ENCODE measurements around the gene TRPM8. TPM values are rescaled to one million over a fixed set of nuclear protein-coding genes. Genes with fewer than 3 reads are reported as not detected.

TRPM8 gene
- total RNA-seq, 1 donor from 2014 or later: not detected

DNA sequence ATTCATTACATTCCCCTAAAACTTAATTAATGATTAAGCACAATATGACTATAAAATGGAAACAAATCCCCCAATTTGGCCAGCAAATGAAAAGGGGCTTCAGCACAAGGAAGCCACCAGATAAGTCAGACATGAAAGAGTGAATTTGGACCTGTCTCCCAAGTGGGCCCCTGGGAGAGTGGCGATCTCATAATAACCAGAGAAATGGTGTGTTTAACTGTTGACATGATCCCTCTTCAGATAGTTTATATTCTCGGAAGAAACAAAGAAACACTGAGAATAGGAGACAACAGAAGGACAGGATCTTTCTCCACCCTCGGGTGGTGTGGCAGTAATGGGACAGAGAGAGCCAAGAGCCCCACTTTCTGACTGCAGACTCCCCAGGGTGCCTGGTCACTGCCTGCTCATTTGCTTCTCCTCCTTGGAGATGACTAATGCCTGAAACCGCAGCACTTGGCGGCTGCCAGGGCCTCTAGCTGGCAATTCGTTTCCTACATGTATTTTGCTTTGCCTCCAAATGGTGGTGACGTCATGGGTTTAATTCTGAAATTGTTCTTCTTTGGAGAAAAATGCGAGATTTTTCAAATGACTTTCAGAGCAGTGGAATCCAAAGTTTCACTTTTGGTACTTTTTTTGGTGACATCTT lies 86.9 kb downstream of the TRPM8 start:
- peak; percentile 67 for ATAC-seq

- no peak for ATAC-seq
Measured at GRCh38 chr2:234005126-234005525, 88.0 kb downstream of the TRPM8 start.

DNA sequence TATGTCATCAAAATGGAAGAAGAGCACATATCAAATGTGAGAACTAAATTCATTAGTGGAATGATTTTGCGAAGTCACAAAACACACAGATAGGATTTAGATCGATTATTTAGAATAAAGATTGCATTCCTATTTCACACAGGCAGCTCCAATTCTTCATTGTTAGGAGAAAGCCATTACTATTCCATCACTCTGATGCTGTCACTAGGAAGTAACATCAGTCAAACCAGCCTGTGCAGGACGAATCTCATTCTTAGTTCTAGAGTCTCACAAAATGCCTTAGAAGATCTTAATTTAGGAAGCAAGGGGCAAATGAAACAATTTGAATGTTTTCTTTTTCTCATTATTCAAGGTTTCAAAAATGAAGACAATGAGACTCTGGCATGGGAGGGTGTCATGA lies 89.3 kb downstream of the TRPM8 start:
- ATAC-seq: no peak

- ATAC-seq: no peak
Measured at GRCh38 chr2:234014427-234014826, 97.3 kb downstream of the TRPM8 start.

- no peak for ATAC-seq
Measured at GRCh38 chr2:234015861-234016260, 98.7 kb downstream of the TRPM8 start.

- no peak for ATAC-seq
Measured at GRCh38 chr2:234019896-234020295, 102.7 kb downstream of the TRPM8 start.

- ATAC-seq: no peak
Measured at GRCh38 chr2:234020332-234020731, 103.2 kb downstream of the TRPM8 start.

- no peak for ATAC-seq
Measured at GRCh38 chr2:234022424-234022823, 105.3 kb downstream of the TRPM8 start.

GRCh38 chr2:234024304-234024703 lies 107.1 kb downstream of the TRPM8 start:
- ATAC-seq: no peak

DNA sequence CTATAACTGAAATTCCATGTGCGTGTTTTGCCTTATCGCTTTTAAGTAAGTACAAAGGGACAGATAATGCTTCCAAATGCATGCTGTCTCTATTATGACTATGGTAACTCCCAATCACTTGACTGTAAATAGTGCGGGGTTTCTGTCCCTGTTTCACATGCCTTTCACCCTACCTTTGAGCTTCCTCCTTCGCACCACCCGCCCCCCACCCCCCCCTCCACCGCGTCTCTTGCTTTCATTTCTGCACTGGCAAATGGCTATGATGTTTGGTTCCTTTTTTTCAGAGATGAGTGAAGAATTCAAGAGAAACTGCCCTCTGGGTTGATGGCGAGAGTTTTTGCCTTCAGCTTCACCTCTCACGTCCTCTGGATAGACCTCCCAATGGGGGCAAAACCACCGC lies 108.3 kb downstream of the TRPM8 start:
- ATAC-seq: no peak

- no peak for ATAC-seq
Measured at GRCh38 chr2:234025891-234026401, 108.8 kb downstream of the TRPM8 start.

GRCh38 chr2:234026693-234027254 lies 109.6 kb downstream of the TRPM8 start:
- ATAC-seq: no peak

DNA sequence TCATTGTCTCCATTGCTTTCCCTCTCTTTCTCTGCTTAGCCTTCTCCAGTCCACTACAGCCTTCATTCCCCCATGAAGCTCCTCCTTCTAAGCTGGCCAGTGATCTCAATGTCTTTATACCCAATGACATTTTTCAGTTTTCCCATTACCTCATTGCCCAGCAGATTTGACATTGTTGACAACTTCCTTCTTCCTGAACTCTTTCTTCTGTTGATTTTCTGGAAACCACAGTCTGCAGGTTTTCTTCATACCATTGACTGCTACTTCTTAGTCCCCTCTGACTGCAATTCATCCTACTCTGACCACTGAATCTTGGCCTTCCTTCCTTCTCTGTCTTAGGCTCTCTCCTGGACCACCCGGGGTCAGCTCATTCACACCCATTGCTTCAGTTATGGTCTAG lies 110.5 kb downstream of the TRPM8 start:
- no peak for ATAC-seq

DNA sequence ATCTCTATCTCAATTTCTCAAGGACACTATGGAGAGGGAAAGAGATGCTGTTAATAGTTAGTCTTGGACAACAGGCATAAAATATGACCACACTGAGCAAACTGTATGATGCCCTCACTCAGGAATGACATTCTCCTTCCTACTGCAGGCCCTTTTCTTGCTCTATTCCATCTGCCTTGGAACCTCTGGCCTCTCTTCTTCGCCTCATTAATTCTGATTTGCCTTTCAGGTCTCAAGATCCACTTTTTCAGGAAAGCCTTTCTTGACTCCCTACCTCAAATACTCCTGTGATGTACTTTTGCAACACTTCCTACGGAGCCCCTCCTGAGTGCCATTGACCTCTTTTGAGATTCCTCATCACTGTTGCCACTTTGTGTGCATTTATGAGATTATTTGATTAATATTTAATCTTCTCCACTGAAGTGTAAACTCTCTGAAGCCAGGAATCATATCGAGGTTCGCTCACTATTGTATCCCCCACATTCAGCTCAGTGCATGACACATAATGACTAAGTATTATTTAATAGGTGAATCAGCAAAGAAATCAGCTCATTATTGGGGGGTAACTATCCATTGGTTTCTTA lies 112.1 kb downstream of the TRPM8 start:
- no peak for ATAC-seq

GRCh38 chr2:234031207-234031606 lies 114.0 kb downstream of the TRPM8 start:
- ATAC-seq: no peak

DNA sequence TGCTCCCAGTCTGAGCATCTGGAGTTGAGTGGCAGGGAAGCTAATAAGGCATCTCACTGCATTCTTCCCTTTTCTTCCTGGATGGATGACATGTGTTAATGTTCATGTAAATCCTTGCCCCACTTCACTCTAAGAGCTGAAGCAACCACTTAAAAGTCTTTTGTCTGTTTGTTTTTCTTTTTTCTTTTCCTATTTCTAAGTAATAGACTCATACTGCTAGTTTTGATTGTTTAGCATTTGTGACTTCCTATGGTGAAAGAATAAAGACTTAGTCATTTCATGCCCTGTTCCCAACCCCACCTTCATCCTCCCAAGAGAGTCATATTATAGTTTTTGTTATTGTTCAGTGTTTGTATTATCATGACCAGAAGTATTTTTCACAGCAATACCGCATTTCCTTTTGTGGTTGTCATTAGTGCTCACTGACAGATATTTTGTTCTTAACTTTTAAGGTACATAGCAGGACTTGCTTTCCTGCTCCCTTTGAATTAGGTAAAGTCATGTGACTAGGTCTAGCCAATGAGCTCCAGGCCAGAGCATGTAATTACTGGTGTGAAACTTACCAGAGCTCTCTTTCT lies 115.2 kb downstream of the TRPM8 start:
- peak; percentile 66 for ATAC-seq

DNA sequence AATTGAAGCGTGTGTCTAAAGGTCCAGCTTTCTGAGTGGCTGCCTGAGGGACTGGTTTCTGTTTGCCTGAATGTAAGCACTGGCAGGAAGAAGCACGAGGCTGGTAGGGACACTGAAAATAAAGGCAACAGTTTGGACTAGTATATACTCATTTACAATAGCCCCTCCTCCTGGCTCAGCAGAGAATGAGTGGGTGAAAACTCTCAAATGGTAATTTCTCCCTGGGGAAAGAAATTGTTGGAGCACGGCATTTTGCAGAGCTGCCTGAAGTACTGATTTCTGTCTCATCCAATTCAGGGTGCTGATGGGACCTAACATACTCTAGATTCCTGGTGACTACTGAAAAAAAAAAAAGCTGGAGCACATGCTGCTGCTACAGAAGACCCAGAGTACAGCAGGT lies 116.0 kb downstream of the TRPM8 start:
- no peak for ATAC-seq

GRCh38 chr2:234033885-234034284 lies 116.7 kb downstream of the TRPM8 start:
- no peak for ATAC-seq

DNA sequence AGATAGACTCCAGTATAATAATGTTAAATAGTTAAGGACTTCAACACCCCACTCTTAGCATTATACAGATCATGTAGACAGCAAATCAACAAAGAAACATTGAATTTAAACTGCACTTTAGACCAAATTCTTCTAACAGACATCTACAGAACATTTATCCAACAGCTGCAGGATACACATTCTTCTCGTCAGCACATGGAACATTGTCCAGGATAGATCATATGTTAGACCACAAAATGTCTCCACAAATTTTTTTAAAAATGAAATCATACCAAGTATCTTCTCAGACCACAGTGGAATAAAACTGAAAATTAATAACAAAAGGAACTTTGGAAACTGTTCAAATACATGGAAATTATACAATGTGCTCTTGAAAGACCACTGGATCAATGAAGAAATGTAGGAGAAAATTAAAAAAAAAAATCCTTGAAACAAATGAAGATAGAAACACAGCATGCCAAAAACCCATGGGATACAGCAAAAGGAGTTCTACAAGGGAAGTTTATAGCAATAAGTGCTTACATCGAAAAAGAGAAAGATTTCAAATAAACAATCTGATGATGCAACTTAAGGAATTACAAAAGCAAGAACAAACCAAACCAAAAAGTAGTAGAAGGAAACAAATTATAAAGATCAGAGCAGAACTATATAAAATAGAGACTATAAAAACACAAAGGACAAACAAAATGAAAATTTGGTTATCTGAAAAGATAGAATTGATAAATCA lies 121.1 kb downstream of the TRPM8 start:
- no peak for ATAC-seq

GRCh38 chr2:234044157-234044556 lies 127.0 kb downstream of the TRPM8 start:
- no peak for ATAC-seq

GRCh38 chr2:234046521-234046920 lies 129.3 kb downstream of the TRPM8 start:
- no peak for ATAC-seq

GRCh38 chr2:234047361-234047760 lies 130.2 kb downstream of the TRPM8 start:
- no peak for ATAC-seq

DNA sequence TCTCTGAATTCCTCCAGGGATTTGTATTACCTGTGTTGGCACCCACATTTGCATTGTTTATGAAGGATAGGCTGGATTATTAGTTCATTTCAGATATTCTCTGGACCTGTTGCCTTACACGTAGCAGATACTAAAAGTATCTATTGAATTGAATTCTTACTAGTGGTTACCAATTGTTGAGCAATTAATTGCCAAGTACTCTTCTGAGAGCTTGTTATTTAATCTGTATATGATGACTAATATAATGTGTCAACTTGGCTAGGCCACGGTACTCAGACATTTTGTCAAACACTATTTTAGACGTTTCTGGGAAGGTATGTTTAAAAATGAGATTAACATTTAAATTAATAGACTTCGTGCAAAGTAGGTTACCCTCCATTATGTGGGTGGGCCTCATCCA lies 130.9 kb downstream of the TRPM8 start:
- no peak for ATAC-seq

Data from esophagus mucosa (tissue), 1 donor.